Middle frontal gyrus (tissue), 1 donor: ENCODE results near the gene HES6.

Experiments used
- DNase-seq: peaks from one replicate; pipeline ENCODE4 v3.0.0-alpha.2; 2015; ENCODE audit warnings: low spot score; ENCODE audit errors: extremely low spot score

HES6 gene

GRCh38 chr2:238235856-238236255 lies 4.0 kb downstream of the HES6 start:
- no peak for DNase-seq

- DNase-seq, result no peak
These were observed 4.5 kb downstream of the HES6 start for GRCh38 chr2:238235331-238235732.

- no peak for DNase-seq
These were observed 6.2 kb downstream of the HES6 start for GRCh38 chr2:238233625-238234024.

GRCh38 chr2:238231809-238232208 lies 8.0 kb downstream of the HES6 start:
- DNase-seq, result no peak

GRCh38 chr2:238231251-238231793 lies 8.5 kb downstream of the HES6 start:
- DNase-seq, result no peak

- DNase-seq, result no peak
These were observed 9.1 kb downstream of the HES6 start for GRCh38 chr2:238230699-238231098.

- DNase-seq, result no peak
These were observed 11.1 kb downstream of the HES6 start for GRCh38 chr2:238228700-238229099.

GRCh38 chr2:238227587-238228032 lies 12.2 kb downstream of the HES6 start:
- DNase-seq, result no peak

GRCh38 chr2:238226698-238227586 lies 12.9 kb downstream of the HES6 start:
- DNase-seq, result no peak

- no peak for DNase-seq
These were observed 13.7 kb downstream of the HES6 start for GRCh38 chr2:238225911-238226697.

GRCh38 chr2:238225121-238225520 lies 14.7 kb downstream of the HES6 start:
- DNase-seq, result no peak

GRCh38 chr2:238224356-238225035 lies 15.3 kb downstream of the HES6 start:
- no peak for DNase-seq

GRCh38 chr2:238220892-238221521 lies 18.8 kb downstream of the HES6 start:
- DNase-seq, result no peak

GRCh38 chr2:238220274-238220891 lies 19.5 kb downstream of the HES6 start:
- DNase-seq, result no peak

- peak; percentile 84 for DNase-seq
These were observed 23.1 kb downstream of the HES6 start for GRCh38 chr2:238216651-238217184.

GRCh38 chr2:238207006-238207405 lies 32.8 kb downstream of the HES6 start:
- DNase-seq, result no peak

- DNase-seq, result no peak
These were observed 35.7 kb downstream of the HES6 start for GRCh38 chr2:238203973-238204683.

- peak; percentile 74 for DNase-seq
These were observed 36.5 kb downstream of the HES6 start, which contains the start of gene ILKAP for GRCh38 chr2:238203094-238203972. ILKAP (minus strand) TSS chr2:238203695; CDS start chr2:238203553, 142 bp downstream.
